SU-DHL-6 (cell line): ENCODE data around the gene SPACA4.

Experiments
- H2AFZ ChIP-seq: fragments of 200-600 bp; sonication (generic); 2 replicates; pipeline ENCODE4 v1.6.1; 2014; ENCODE audit warnings: low read depth, mild to moderate bottlenecking, moderate library complexity, mixed read lengths, antibody characterized with exemption, low read length; ENCODE audit not compliant: severe bottlenecking
- H3F3A ChIP-seq: fragments of 200-600 bp; shearing (Covaris generic); 2 replicates; pipeline ENCODE4 v1.6.0; 2016; ENCODE audit warnings: antibody characterized with exemption, mild to moderate bottlenecking; ENCODE audit not compliant: insufficient read depth
- H3K27ac ChIP-seq: fragments of 200-600 bp; sonication (generic); 2 replicates; pipeline ENCODE4 v1.5.1; 2016; ENCODE audit warnings: low read depth, mild to moderate bottlenecking, low read length, moderate library complexity, mixed read lengths
- H3K27me3 ChIP-seq: fragments of 200-600 bp; sonication (generic), shearing (Covaris generic); 2 replicates; pipeline ENCODE4 v1.6.0; 2014; ENCODE audit warnings: mild to moderate bottlenecking, low read length
- H3K36me3 ChIP-seq: fragments of 200-600 bp; sonication (generic); 2 replicates; pipeline ENCODE4 v1.6.1; 2014; ENCODE audit warnings: mild to moderate bottlenecking, low read length, mixed read lengths
- H3K4me2 ChIP-seq: fragments of 300-600, 200-600 bp; shearing (Covaris generic), sonication (generic); 2 replicates; pipeline ENCODE4 v1.6.0; 2014; ENCODE audit warnings: low read length, low read depth, mild to moderate bottlenecking; ENCODE audit not compliant: poor library complexity, severe bottlenecking
- H3K4me3 ChIP-seq: fragments of 200-600 bp; sonication (generic); 2 replicates; pipeline ENCODE4 v1.5.1; 2014; ENCODE audit warnings: antibody characterized with exemption, low read length, mild to moderate bottlenecking, mixed read lengths; ENCODE audit not compliant: insufficient read depth, poor library complexity, severe bottlenecking
- H3K79me2 ChIP-seq: fragments of 200-600 bp; sonication (generic); 2 replicates; pipeline ENCODE4 v1.6.1; 2014; ENCODE audit warnings: mild to moderate bottlenecking, low read length, moderate library complexity; ENCODE audit not compliant: insufficient read depth
- H3K9ac ChIP-seq: fragments of 200-600 bp; sonication (generic); 2 replicates; pipeline ENCODE4 v1.7.0; 2014; ENCODE audit warnings: mild to moderate bottlenecking, low read length
- H3K9me2 ChIP-seq: fragments of 200-600 bp; sonication (generic); replicated peaks from 2 replicates; pipeline ENCODE4 v1.6.1; 2014; ENCODE audit warnings: low read length; ENCODE audit not compliant: insufficient read depth
- H3K9me3 ChIP-seq: fragments of 200-600 bp; sonication (generic); 2 replicates; pipeline ENCODE4 v1.6.1; 2014; ENCODE audit warnings: low read length, mixed read lengths; ENCODE audit not compliant: insufficient read depth
- H4K20me1 ChIP-seq: fragments of 200-600 bp; sonication (generic); 2 replicates; pipeline ENCODE4 v1.6.1; 2014; ENCODE audit warnings: low read depth, mild to moderate bottlenecking, antibody characterized with exemption, low read length, moderate library complexity, mixed read lengths
- EZH2phosphoT487 ChIP-seq: fragments of 200-600 bp; sonication (generic), shearing (Covaris generic); conservative IDR thresholded peaks from 2 replicates; pipeline ENCODE4 v1.6.1; 2018; ENCODE audit warnings: mild to moderate bottlenecking, antibody characterized with exemption, low read length, moderate library complexity, mixed read lengths
- TF ChIP-seq, protein P1 (sequence below): fragments of 200-600 bp; sonication (generic); IDR thresholded peaks from one replicate; pipeline ENCODE4 v1.5.1; 2017; ENCODE audit warnings: antibody characterized with exemption, mild to moderate bottlenecking, low read length, moderate library complexity; ENCODE audit not compliant: insufficient read depth, poor library complexity, severe bottlenecking

Gene SPACA4, protein sequence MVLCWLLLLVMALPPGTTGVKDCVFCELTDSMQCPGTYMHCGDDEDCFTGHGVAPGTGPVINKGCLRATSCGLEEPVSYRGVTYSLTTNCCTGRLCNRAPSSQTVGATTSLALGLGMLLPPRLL

GRCh38 chr19:48606463-48607358 lies at the start of gene SPACA4:
SPACA4 (plus strand) TSS chr19:48606742; CDS start chr19:48606979, 237 bp downstream.
- H3K4me2 ChIP-seq = no peak within 1 kb of the TSS
- no peaks in the 10 kb centered on the region for H4K20me1 ChIP-seq
- no peak within 1 kb of the TSS for H3K27ac ChIP-seq
- no peaks in the 10 kb centered on the region for H3K36me3 ChIP-seq
- H3K27me3 ChIP-seq = no peaks in the 10 kb centered on the region
- H3F3A ChIP-seq = no peaks in the 10 kb centered on the region
- no peaks in the 10 kb centered on the region for H3K9me2 ChIP-seq
- H2AFZ ChIP-seq = no peak within 1 kb of the TSS
- H3K9ac ChIP-seq = no peak within 1 kb of the TSS
- H3K9me3 ChIP-seq = no peaks in the 10 kb centered on the region
- H3K79me2 ChIP-seq = no peaks in the 10 kb centered on the region
- no peak for TF ChIP-seq EZH2phosphoT487
- TF ChIP-seq, protein P1, sequence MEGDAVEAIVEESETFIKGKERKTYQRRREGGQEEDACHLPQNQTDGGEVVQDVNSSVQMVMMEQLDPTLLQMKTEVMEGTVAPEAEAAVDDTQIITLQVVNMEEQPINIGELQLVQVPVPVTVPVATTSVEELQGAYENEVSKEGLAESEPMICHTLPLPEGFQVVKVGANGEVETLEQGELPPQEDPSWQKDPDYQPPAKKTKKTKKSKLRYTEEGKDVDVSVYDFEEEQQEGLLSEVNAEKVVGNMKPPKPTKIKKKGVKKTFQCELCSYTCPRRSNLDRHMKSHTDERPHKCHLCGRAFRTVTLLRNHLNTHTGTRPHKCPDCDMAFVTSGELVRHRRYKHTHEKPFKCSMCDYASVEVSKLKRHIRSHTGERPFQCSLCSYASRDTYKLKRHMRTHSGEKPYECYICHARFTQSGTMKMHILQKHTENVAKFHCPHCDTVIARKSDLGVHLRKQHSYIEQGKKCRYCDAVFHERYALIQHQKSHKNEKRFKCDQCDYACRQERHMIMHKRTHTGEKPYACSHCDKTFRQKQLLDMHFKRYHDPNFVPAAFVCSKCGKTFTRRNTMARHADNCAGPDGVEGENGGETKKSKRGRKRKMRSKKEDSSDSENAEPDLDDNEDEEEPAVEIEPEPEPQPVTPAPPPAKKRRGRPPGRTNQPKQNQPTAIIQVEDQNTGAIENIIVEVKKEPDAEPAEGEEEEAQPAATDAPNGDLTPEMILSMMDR = no peak
- H3K4me3 ChIP-seq = no peak within 1 kb of the TSS

DNA sequence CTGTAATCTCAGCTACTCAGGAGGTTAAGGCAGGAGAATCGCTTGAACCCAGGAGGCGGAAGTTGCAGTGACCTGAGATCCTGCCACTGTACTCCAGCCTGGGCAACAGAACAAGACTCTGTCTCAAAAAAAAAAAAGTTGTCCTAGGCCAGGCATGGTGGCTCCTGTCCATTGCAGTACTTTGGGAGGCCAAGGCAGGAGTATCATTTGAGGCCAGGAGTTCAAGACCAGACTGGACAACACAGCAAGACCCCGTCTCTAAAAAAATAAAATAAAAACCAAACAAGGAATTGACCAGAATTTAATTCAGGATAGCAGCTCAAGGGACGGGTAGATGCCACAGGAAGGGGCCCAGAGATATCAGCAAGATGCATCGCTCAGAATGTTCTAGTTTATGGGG lies 49.7 kb upstream of the SPACA4 start:
- Histone ChIP-seq H3K79me2 (no peaks in the 10 kb centered on the region), H2AFZ (no peak overlapping the region), H3K36me3 (no peaks in the 10 kb centered on the region), H3K9ac (no peak overlapping the region), H3K9me3 (no peaks in the 10 kb centered on the region), H3K27me3 (no peaks in the 10 kb centered on the region), H3K4me3 (no peak overlapping the region), H4K20me1 (no peaks in the 10 kb centered on the region), H3K9me2 (no peaks in the 10 kb centered on the region), H3K27ac (no peak overlapping the region), H3F3A (no peaks in the 10 kb centered on the region), H3K4me2 (no peak overlapping the region)
- TF ChIP-seq, protein P1 = no peak
- no peak for TF ChIP-seq EZH2phosphoT487

- no peaks in the 10 kb centered on the region for H3F3A ChIP-seq
- no peaks in the 10 kb centered on the region for H3K36me3 ChIP-seq
- no peaks in the 10 kb centered on the region for H4K20me1 ChIP-seq
- TF ChIP-seq, protein P1 = no peak
- TF ChIP-seq EZH2phosphoT487 = no peak
- H3K4me2 ChIP-seq = no peak overlapping the region
- no peaks in the 10 kb centered on the region for H3K9me3 ChIP-seq
- H2AFZ ChIP-seq = no peak overlapping the region
- H3K27me3 ChIP-seq = no peaks in the 10 kb centered on the region
- no peaks in the 10 kb centered on the region for H3K79me2 ChIP-seq
- no peak overlapping the region for H3K9ac ChIP-seq
- no peak overlapping the region for H3K27ac ChIP-seq
- H3K9me2 ChIP-seq = no peaks in the 10 kb centered on the region
- no peak overlapping the region for H3K4me3 ChIP-seq
Measured at GRCh38 chr19:48558018-48558684, 48.4 kb upstream of the SPACA4 start.
